ENCODE data around the gene WWOX. TPM values are rescaled to one million over a fixed set of nuclear protein-coding genes. Genes with fewer than 3 reads are reported as not detected.
A peak's percentile ranks its signal among the peaks of the same experiment; 100 is the strongest.

WWOX gene
- total RNA-seq, 1 donor from 2014 or later: 19.2 TPM

DNA sequence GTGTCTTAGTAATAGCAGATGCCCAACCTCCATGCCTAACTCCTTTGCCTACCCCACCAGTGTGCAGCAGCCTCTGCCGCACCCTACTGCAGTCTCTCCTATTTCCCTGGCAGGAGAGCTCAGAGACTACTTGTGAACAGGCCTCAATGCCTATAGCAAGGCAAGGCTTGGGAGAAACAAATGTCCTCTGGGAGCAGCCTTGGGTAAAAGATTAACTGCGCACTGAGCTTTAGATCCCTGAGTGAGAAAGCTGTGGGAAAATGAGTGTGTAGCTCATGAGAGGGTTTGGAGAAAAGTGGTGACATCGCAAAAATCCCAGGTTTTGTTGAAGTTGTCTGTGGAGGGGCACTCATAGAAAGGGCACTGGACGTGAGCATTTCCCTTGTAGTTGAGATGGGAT lies 335.8 kb downstream of the WWOX start:
- no peak overlapping the region for H3K4me3 ChIP-seq
- intact Hi-C loops (cut with DNase I): no loop called here
- H3K36me3 ChIP-seq: no peaks in the 10 kb centered on the region
- DNase-seq (no peak), ATAC-seq (no peak)
- TF ChIP-seq, protein P1, sequence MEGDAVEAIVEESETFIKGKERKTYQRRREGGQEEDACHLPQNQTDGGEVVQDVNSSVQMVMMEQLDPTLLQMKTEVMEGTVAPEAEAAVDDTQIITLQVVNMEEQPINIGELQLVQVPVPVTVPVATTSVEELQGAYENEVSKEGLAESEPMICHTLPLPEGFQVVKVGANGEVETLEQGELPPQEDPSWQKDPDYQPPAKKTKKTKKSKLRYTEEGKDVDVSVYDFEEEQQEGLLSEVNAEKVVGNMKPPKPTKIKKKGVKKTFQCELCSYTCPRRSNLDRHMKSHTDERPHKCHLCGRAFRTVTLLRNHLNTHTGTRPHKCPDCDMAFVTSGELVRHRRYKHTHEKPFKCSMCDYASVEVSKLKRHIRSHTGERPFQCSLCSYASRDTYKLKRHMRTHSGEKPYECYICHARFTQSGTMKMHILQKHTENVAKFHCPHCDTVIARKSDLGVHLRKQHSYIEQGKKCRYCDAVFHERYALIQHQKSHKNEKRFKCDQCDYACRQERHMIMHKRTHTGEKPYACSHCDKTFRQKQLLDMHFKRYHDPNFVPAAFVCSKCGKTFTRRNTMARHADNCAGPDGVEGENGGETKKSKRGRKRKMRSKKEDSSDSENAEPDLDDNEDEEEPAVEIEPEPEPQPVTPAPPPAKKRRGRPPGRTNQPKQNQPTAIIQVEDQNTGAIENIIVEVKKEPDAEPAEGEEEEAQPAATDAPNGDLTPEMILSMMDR (IDR thresholded peaks at IDR 0.05): no peak
- no peaks in the 10 kb centered on the region for H3K4me1 ChIP-seq
- H3K9me3 ChIP-seq: no peaks in the 10 kb centered on the region
- no peak overlapping the region for H3K27ac ChIP-seq
- no peaks in the 10 kb centered on the region for H3K27me3 ChIP-seq (ENCODE audit: low read depth)

DNA sequence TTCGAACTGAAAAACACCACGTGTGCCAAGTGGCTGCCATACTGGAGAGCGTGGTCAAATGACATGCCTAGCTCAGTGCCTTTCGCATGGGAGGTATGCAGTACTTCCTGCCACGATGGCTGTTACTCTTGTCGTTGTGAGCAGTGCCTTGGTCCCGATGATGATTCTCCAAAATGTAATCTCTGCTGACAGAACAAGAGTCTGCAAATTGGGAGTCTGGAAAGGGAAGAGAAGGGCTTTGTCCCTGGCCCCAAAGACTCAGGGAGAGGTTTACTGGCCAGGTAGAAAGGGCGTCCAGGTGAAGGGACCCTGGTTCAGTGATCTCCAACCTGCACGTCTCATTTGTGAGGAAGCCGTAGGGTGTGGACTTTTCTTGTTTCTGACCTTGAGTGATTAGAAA lies 336.6 kb downstream of the WWOX start:
- Histone ChIP-seq H3K4me3 (no peak overlapping the region), H3K4me1 (no peaks in the 10 kb centered on the region), H3K27ac (no peak overlapping the region), H3K36me3 (no peaks in the 10 kb centered on the region), H3K27me3 (ENCODE audit: low read depth) (no peaks in the 10 kb centered on the region), H3K9me3 (no peaks in the 10 kb centered on the region)
- DNase-seq (no peak), ATAC-seq (no peak)
- TF ChIP-seq, protein P1 (IDR thresholded peaks at IDR 0.05): no peak
- intact Hi-C loops (cut with DNase I): no loop called here

- H3K27ac ChIP-seq: no peak overlapping the region
- no peaks in the 10 kb centered on the region for H3K27me3 ChIP-seq (ENCODE audit: low read depth)
- ATAC-seq (no peak), DNase-seq (no peak)
- no peaks in the 10 kb centered on the region for H3K4me1 ChIP-seq
- H3K36me3 ChIP-seq: no peaks in the 10 kb centered on the region
- intact Hi-C loops (cut with DNase I): no loop called here
- no peaks in the 10 kb centered on the region for H3K9me3 ChIP-seq
- TF ChIP-seq, protein P1 (IDR thresholded peaks at IDR 0.05): no peak
- no peak overlapping the region for H3K4me3 ChIP-seq
Observed at GRCh38 chr16:78436846-78437245, 337.4 kb downstream of the WWOX start.

DNA sequence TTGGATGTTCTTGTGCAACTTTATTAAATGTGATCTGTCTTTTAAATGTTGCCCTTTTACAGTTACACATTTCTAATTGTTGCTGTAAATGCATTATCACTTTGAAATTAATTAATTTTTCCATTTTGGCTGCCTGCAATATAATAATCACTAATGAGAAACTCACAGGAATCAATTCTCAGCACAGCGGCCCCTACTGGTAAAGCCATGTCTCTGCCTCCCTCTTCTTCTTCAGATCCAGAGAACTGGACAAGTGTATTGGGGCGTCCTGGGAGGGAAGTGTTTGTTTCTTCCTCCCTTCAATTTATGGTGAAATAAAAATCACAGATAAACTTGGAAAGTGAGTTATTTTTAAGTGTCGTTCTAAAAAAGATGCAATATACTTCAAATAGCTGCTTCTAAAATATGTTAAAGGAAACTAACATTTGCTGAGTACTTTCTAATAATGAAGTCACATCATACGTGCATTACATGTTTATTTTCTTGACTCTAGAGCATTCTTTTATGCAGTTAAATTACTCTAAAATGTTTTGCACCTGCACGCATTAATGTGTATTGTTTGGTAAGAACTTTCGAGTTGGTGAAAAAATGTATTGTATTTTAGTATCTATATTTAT lies 338.0 kb downstream of the WWOX start:
- TF ChIP-seq, protein P1 (IDR thresholded peaks at IDR 0.05): peak; percentile 92
- ATAC-seq: peak in 1 of 2 donors; percentile 50
- Histone ChIP-seq H3K9me3 (no peaks in the 10 kb centered on the region), H3K4me3 (no peak overlapping the region), H3K36me3 (no peaks in the 10 kb centered on the region), H3K4me1 (no peaks in the 10 kb centered on the region), H3K27me3 (ENCODE audit: low read depth) (no peaks in the 10 kb centered on the region), H3K27ac (no peak overlapping the region)
- intact Hi-C loops (cut with DNase I): no loop called here
- DNase-seq: no peak

GRCh38 chr16:78438219-78438618 lies 338.8 kb downstream of the WWOX start:
- TF ChIP-seq, protein P1 (IDR thresholded peaks at IDR 0.05): no peak

More at GRCh38 chr16:78438219-78438618, 338.8 kb downstream of the WWOX start:
- DNase-seq (no peak), ATAC-seq (no peak)
- intact Hi-C loops (cut with DNase I): no loop called here
- Histone ChIP-seq H3K27me3 (ENCODE audit: low read depth) (no peaks in the 10 kb centered on the region), H3K4me1 (no peaks in the 10 kb centered on the region), H3K27ac (no peak overlapping the region), H3K36me3 (no peaks in the 10 kb centered on the region), H3K9me3 (no peaks in the 10 kb centered on the region), H3K4me3 (no peak overlapping the region)

All from lower lobe of right lung (tissue), 2 donors.